ENCODE data around the gene RIN3. TPM values are rescaled to one million over a fixed set of nuclear protein-coding genes. Genes with fewer than 3 reads are reported as not detected.
A peak's percentile ranks its signal among the peaks of the same experiment; 100 is the strongest.

The RIN3 gene
- total and polyA plus RNA-seq, 4 donors: 5.0 to 15.6 (median 9.0) TPM

DNA sequence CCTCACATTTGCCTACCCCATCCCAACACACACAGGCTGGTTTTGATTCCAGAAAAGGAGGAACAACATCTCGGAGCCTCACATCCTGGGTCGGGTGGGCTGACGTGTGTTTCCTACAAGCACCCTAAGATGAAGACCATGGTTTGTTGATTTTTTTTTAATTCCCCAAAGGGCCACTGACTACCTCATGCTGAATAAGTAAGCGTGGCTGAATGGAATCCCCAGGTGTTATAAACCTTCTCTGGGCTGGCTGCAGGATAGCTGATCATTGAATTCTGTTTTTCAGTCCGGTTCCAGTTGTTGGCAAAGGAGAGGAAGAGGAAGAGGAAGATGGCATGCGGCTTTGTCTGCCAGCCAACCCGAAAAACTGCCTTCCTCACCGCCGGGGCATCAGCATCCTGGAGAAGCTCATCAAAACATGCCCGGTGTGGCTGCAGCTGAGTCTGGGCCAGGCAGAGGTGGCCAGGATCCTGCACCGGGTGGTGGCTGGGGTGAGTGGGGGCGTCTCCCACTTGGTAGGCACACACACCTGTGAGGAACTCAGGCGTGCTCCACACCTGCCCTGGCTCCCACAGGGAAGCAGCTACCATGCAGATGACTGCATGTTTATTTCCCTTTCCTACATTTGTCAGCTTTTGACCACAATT lies 42.0 kb downstream of the RIN3 start:
- no peaks in the 10 kb centered on the region for H3K9me3 ChIP-seq (ENCODE audit: control insufficient read depth in 4 of 4, low read length in 3 of 4)
- TF ChIP-seq HNF4A (conservative IDR thresholded peaks at IDR 0.05): no peak
- TF ChIP-seq SP1 (IDR thresholded peaks at IDR 0.05): no peak
- no peak for DNase-seq (ENCODE audit: low spot score)
- H3K4me1 ChIP-seq (ENCODE audit: control insufficient read depth in 4 of 4, insufficient read depth in 4 of 4, low read length in 3 of 4): peaks cover 0 to 9% (median 2%) of the 10 kb centered on the region in 4 donors
- H3K36me3 ChIP-seq (ENCODE audit: control insufficient read depth in 4 of 4, insufficient read depth in 3 of 4, low read depth in 1 of 4, low read length in 3 of 4): peaks cover 0 to 23% (median 18%) of the 10 kb centered on the region in 4 donors
- no peaks in the 10 kb centered on the region for H3K27me3 ChIP-seq (ENCODE audit: control insufficient read depth in 4 of 4, insufficient read depth in 4 of 4, low read length in 3 of 4)
- H3K9ac ChIP-seq (ENCODE audit: low read depth in 1 of 2, low read length in 2 of 2): no peak overlapping the region
- H3K27ac ChIP-seq (ENCODE audit: low read depth in 1 of 2, low read length in 2 of 2): no peak overlapping the region
- no peak overlapping the region for H3K4me3 ChIP-seq (ENCODE audit: low read depth in 1 of 3, low read length in 3 of 3)
- WGBS: 78% methylated on average over 13 of the region's 13 CpGs

DNA sequence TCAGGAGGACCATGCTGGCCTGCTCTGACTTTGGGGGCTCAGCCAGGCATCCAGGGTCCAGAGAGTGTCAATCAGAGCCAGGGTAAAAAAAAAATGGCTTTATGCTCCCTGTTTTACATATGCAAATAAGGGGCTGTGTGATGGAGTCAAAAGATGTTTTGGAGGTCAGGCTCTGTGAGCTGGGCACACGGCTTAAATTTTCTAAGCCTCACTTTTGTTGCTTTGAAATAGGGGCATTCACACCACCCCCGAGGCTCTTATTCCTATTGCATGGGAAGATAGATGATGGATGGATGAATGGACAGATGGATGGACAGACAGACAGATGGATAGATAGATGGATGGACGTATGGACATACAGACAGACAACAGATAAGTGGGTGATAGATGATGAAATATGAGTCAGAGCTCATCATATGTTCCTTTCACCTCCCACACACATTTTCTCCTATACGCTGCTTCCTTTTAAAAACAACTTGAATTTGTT lies 42.7 kb downstream of the RIN3 start:
- H3K9ac ChIP-seq (ENCODE audit: low read depth in 1 of 2, low read length in 2 of 2): no peak overlapping the region
- no peak overlapping the region for H3K27ac ChIP-seq (ENCODE audit: low read depth in 1 of 2, low read length in 2 of 2)
- no peak overlapping the region for H3K4me3 ChIP-seq (ENCODE audit: low read depth in 1 of 3, low read length in 3 of 3)
- TF ChIP-seq REST (IDR thresholded peaks at IDR 0.05) (no peak), JUND (IDR thresholded peaks at IDR 0.05) (no peak), GABPA (IDR thresholded peaks at IDR 0.05 in 1 of 2, conservative IDR thresholded peaks at IDR 0.05 in 1 of 2) (no peak), ZBTB33 (IDR thresholded peaks at IDR 0.05) (no peak), TAF1 (conservative IDR thresholded peaks at IDR 0.05) (no peak), RXRA (IDR thresholded peaks at IDR 0.05) (no peak), HNF4A (conservative IDR thresholded peaks at IDR 0.05) (no peak), NR2F2 (IDR thresholded peaks at IDR 0.05) (no peak), FOXA1 (IDR thresholded peaks at IDR 0.05) (no peak)
- H3K4me1 ChIP-seq (ENCODE audit: control insufficient read depth in 4 of 4, insufficient read depth in 4 of 4, low read length in 3 of 4): peaks cover 0 to 9% (median 2%) of the 10 kb centered on the region in 4 donors
- WGBS: 90% methylated on average over 4 of the region's 4 CpGs
- DNase-seq (ENCODE audit: low spot score): no peak
- no peaks in the 10 kb centered on the region for H3K9me3 ChIP-seq (ENCODE audit: control insufficient read depth in 4 of 4, low read length in 3 of 4)
- no peaks in the 10 kb centered on the region for H3K27me3 ChIP-seq (ENCODE audit: control insufficient read depth in 4 of 4, insufficient read depth in 4 of 4, low read length in 3 of 4)
- peaks cover 0 to 23% (median 18%) of the 10 kb centered on the region in 4 donors for H3K36me3 ChIP-seq (ENCODE audit: control insufficient read depth in 4 of 4, insufficient read depth in 3 of 4, low read depth in 1 of 4, low read length in 3 of 4)

DNA sequence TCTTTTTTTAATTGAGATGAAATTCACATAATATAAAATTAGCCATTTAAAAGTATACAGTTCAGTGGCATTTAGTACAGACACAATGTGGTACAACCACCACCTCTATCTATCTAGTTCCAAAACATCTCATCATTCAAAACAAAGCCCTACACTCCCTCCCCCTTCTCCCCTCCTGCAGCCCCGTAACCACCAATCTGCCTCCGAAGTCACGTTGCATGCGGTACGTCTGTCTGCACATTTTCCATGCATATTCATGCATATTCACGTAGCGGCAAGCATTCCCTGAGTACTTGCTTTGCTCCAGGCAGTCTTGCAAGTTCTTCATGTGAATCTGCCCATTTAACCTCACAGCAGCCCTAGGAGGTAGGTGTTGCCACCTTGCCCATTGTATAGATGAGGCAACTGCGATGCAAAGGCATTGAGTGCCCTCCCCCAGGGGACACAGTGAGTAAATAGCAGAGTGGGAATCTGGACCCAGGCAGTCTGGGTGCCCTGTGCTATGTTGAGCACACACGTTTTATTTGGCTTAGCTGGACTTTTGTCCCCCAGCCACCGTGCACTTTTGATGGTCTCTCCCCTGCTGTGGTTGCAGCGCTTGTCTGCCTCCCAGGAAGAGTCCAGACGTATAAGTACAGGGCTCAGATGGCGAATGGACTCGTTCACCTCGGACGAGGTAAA lies 43.4 kb downstream of the RIN3 start:
- Histone ChIP-seq H3K9me3 (ENCODE audit: control insufficient read depth in 4 of 4, low read length in 3 of 4) (no peaks in the 10 kb centered on the region), H3K9ac (ENCODE audit: low read depth in 1 of 2, low read length in 2 of 2) (no peak overlapping the region), H3K4me3 (ENCODE audit: low read depth in 1 of 3, low read length in 3 of 3) (no peak overlapping the region), H3K27me3 (ENCODE audit: control insufficient read depth in 4 of 4, insufficient read depth in 4 of 4, low read length in 3 of 4) (no peaks in the 10 kb centered on the region), H3K27ac (ENCODE audit: low read depth in 1 of 2, low read length in 2 of 2) (no peak overlapping the region), H3K4me1 (ENCODE audit: control insufficient read depth in 4 of 4, insufficient read depth in 4 of 4, low read length in 3 of 4) (peaks cover 0 to 9% (median 2%) of the 10 kb centered on the region in 4 donors), H3K36me3 (ENCODE audit: control insufficient read depth in 4 of 4, insufficient read depth in 3 of 4, low read depth in 1 of 4, low read length in 3 of 4) (peaks cover 0 to 23% (median 18%) of the 10 kb centered on the region in 4 donors)
- TF ChIP-seq HNF4A (conservative IDR thresholded peaks at IDR 0.05) (peak; percentile 55 to 75), RXRA (IDR thresholded peaks at IDR 0.05) (peak; percentile 14 to 22), JUND (IDR thresholded peaks at IDR 0.05) (no peak), SP1 (IDR thresholded peaks at IDR 0.05) (peak; percentile 34)
- WGBS: 84% methylated on average over 16 of the region's 16 CpGs
- DNase-seq (ENCODE audit: low spot score): no peak

Data from liver (tissue), 9 donors.